Thyroid gland (tissue), 4 donors: ENCODE data around the gene COG1.

Experiments used
- CTCF ChIP-seq, 6 experiments: fragments of 200-600 bp in 3 of 6; fragments of 450-650 bp in 3 of 6; sonication (generic) in 3 of 6; IDR thresholded peaks; one replicate each; pipeline ENCODE4 v1.5.1; 2016 to 2019; ENCODE audit warnings: antibody characterized with exemption in 6 of 6, mild to moderate bottlenecking in 2 of 6, inconsistent platforms in 1 of 6, moderate library complexity in 1 of 6
- POLR2A ChIP-seq, 2 donors: fragments of 450-650 bp; IDR thresholded peaks; one replicate each; pipeline ENCODE4 v1.6.1; 2017; ENCODE audit warnings: antibody characterized with exemption in 2 of 2, mild to moderate bottlenecking in 2 of 2, moderate library complexity in 1 of 2

- TF ChIP-seq CTCF (IDR thresholded peaks at IDR 0.05) (no peak), POLR2A (IDR thresholded peaks at IDR 0.05) (no peak)
These were observed 12.7 kb downstream of the COG1 start for GRCh38 chr17:73205459-73205961.
